K562 (cell line): ENCODE results near the gene GNAI2. TPM values are rescaled to one million over a fixed set of nuclear protein-coding genes. Genes with fewer than 3 reads are reported as not detected.

Experiments used
- BRD4 ChIP-seq: fragments of 200-600 bp; sonication (generic); IDR thresholded peaks from 2 replicates; pipeline ENCODE4 v1.6.1; 2017; ENCODE audit warnings: inconsistent platforms
- DACH1 ChIP-seq: fragments of 450-650 bp; IDR thresholded peaks from 2 replicates; pipeline ENCODE4 v1.6.1; 2018; ENCODE audit not compliant: partially characterized antibody
- DNMT1 ChIP-seq: fragments of 450-650 bp; IDR thresholded peaks from 2 replicates; pipeline ENCODE4 v1.6.1; 2016; ENCODE audit warnings: antibody characterized with exemption, mild to moderate bottlenecking
- FOXK1 ChIP-seq: sonication (generic); formaldehyde crosslinking; IDR thresholded peaks from 2 replicates; pipeline ENCODE4 v1.8.0; 2022; ENCODE audit warnings: missing genetic modification reagents, mild to moderate bottlenecking, borderline replicate concordance
- HOXB6 ChIP-seq: fragments of 250-450 bp; sonication (Bioruptor Pico); IDR thresholded peaks from 2 replicates; pipeline ENCODE4 v1.5.1; 2022; ENCODE audit warnings: mild to moderate bottlenecking, borderline replicate concordance
- KLF10 ChIP-seq: fragments of 250-450 bp; sonication (Bioruptor Pico); IDR thresholded peaks from 2 replicates; pipeline ENCODE4 v1.6.1; 2021; ENCODE audit warnings: matching md5 sums
- MAFF ChIP-seq: IDR thresholded peaks from 2 replicates; pipeline ENCODE4 v1.6.1; 2012; ENCODE audit warnings: low read length, improper control_type of control experiment
- MEF2A ChIP-seq: IDR thresholded peaks from 2 replicates; pipeline ENCODE4 v1.6.1; 2011; ENCODE audit warnings: low read depth, mild to moderate bottlenecking, low read length, moderate library complexity; ENCODE audit not compliant: control insufficient read depth
- NR1H2 ChIP-seq: sonication (generic); formaldehyde crosslinking; IDR thresholded peaks from 2 replicates; pipeline ENCODE4 v1.4.0; 2020; ENCODE audit warnings: mild to moderate bottlenecking, missing genetic modification reagents
- RBM14 ChIP-seq: fragments of 200-400 bp; formaldehyde crosslinking; IDR thresholded peaks from 2 replicates; pipeline ENCODE4 v1.6.1; 2018; ENCODE audit warnings: low read depth, mild to moderate bottlenecking, low read length, moderate library complexity, borderline replicate concordance; ENCODE audit not compliant: insufficient read depth
- RUNX1 ChIP-seq: sonication (generic); IDR thresholded peaks from 2 replicates; pipeline ENCODE4 v1.6.1; 2016; ENCODE audit warnings: antibody characterized with exemption, low read depth
- SNIP1 ChIP-seq: fragments of 450-650 bp; IDR thresholded peaks from 2 replicates; pipeline ENCODE4 v1.7.1; 2017; ENCODE audit warnings: low read depth, mild to moderate bottlenecking
- SP2 ChIP-seq: IDR thresholded peaks from 2 replicates; pipeline ENCODE4 v1.6.1; 2011; ENCODE audit warnings: mild to moderate bottlenecking, low read depth, low read length, moderate library complexity; ENCODE audit not compliant: poor library complexity, severe bottlenecking; ENCODE audit errors: extremely low read depth
- TAF1 ChIP-seq: IDR thresholded peaks from 2 replicates; pipeline ENCODE4 v1.6.1; 2011; ENCODE audit warnings: mild to moderate bottlenecking, low read length, moderate library complexity; ENCODE audit not compliant: insufficient read depth, control insufficient read depth, severe bottlenecking; ENCODE audit errors: extremely low read depth
- TFAM ChIP-seq: fragments of 250-450 bp; sonication (Bioruptor Pico); conservative IDR thresholded peaks from 2 replicates; pipeline ENCODE4 v1.5.0; 2021; ENCODE audit warnings: mild to moderate bottlenecking, moderate library complexity
- XRCC3 ChIP-seq: fragments of 450-650 bp; IDR thresholded peaks from 2 replicates; pipeline ENCODE4 v1.6.1; 2017; ENCODE audit warnings: mild to moderate bottlenecking, moderate library complexity
- ZNF197 ChIP-seq: fragments of 200-800 bp; sonication (Bioruptor generic); IDR thresholded peaks from 2 replicates; pipeline ENCODE4 v1.6.1; 2016; ENCODE audit warnings: low read depth, missing genetic modification characterization, missing compliant biosample characterization
- ZNF274 ChIP-seq: IDR thresholded peaks from 2 replicates; pipeline ENCODE4 v1.6.1; 2011; ENCODE audit warnings: low read depth, mild to moderate bottlenecking, low read length, moderate library complexity, borderline replicate concordance
- polyA plus RNA-seq, 8 experiments: library from polyadenylated mRNA; depleted of rRNA in 4 of 8; stranded (reverse) in 5 of 8; unstranded in 3 of 8; fragments of >200 nt; fragmentation: Nextera tagmentation in 2 of 8; fragmentation: Illumina TruSeq in 1 of 8; extraction: Ambion mirVana in 2 of 8; extraction: Trizol in 1 of 8; gene quantifications; 2 replicates each; pipeline versions ENCODE4 v1.2.1 to v1.2.3, GENCODE V29; 2011 to 2014; ENCODE audit warnings: inconsistent platforms in 1 of 8, missing spikeins in 1 of 8
- total RNA-seq, 7 experiments: library from RNA; depleted of rRNA in 6 of 7; stranded (reverse); fragments of >200 nt in 6 of 7; fragmentation: Illumina TruSeq in 2 of 7; extraction: Trizol in 2 of 7; gene quantifications; 2 replicates each; pipeline versions ENCODE4 v1.2.1 to v1.2.3, GENCODE V29; 2011 to 2021; ENCODE audit warnings: low replicate concordance in 1 of 7
- TF ChIP-seq, protein P1 (sequence below), 3 experiments: fragments of 200-800 bp in 1 of 3; sonication (Bioruptor generic) in 1 of 3; sonication (generic) in 1 of 3; formaldehyde crosslinking in 1 of 3; IDR thresholded peaks; 2 replicates each; pipeline versions ENCODE4 v1.6.1 to v1.8.0; 2016 to 2022; ENCODE audit warnings: mild to moderate bottlenecking in 2 of 3, missing compliant biosample characterization in 2 of 3, missing genetic modification characterization in 2 of 3, missing genetic modification reagents in 1 of 3
- TF ChIP-seq, protein P2 (sequence below): fragments of 250-450 bp; sonication (Bioruptor Pico); IDR thresholded peaks from 2 replicates; pipeline ENCODE4 v1.5.1; 2021; ENCODE audit warnings: mild to moderate bottlenecking
- TF ChIP-seq, protein P3 (sequence below): sonication (generic); formaldehyde crosslinking; IDR thresholded peaks from 2 replicates; pipeline ENCODE4 v1.8.0; 2023; ENCODE audit warnings: mild to moderate bottlenecking, missing genetic modification reagents

Gene GNAI2
- total and polyA plus RNA-seq, 9 of the 15 experiments (the other 6 are each of a cell fraction or from before 2014, with no cell fraction given) = 1.1 to 72.2 (median 42.7) TPM

DNA sequence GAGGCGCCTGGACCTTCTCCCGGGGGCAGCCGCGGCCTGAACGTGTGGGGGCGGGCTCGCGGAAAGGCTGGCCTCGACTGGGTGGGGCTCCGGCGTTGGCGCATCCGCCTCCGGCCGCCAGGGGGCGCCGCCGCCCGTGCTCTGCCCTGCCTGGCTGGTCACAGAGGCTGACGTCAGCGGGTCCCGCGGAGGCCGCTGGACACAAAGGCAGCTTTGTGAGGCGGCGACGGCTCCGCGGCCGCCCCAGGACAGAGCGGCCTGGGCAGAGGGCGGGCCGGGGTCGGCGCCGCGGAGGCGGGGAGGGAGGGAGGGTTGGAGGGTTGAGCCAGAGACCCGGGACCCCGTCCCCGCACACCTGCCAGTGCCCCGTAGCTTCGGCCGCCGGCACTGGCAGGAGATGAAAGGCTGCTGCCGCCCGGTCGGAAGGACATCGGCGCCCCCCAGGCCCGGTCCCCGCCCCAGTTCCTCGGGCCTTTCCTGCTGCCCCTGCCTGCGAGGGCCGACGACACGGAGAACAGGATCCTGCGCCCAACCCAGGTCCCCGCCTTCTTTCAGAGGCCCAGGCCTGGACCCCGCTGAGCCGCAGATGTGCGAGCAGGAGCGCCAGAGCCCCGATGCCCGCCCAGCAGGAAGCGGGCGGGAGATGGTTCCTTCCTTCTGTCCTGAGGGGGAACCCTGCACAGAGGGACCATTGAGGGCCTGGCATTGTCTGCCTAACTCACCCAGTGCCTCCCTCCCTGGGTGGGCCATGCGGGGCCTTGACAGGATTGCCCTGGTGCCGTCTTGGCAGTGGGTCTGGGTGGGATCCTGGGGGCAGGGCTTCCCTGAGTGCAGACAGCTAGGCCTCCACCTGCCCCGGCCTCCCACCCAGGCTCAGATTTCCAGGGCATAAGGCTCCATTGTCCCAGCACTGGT, 24.3 kb downstream of the GNAI2 start (continued):
- TF ChIP-seq, protein P1, sequence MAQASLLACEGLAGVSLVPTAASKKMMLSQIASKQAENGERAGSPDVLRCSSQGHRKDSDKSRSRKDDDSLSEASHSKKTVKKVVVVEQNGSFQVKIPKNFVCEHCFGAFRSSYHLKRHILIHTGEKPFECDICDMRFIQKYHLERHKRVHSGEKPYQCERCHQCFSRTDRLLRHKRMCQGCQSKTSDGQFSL (CRISPR knock-in tag; IDR thresholded peaks at IDR 0.05) = no peak
- TF ChIP-seq, protein P1 (tag; IDR thresholded peaks at IDR 0.05) = no peak
- no peak for TF ChIP-seq NR1H2 (CRISPR knock-in tag)
- TF ChIP-seq MAFF = no peak
- TF ChIP-seq KLF10 = no peak
- TF ChIP-seq RBM14 = no peak
- no peak for TF ChIP-seq TFAM (CRISPR knock-in tag)
- peak; percentile 54 for TF ChIP-seq TAF1
- no peak for TF ChIP-seq DNMT1
- TF ChIP-seq BRD4 = no peak
- TF ChIP-seq FOXK1 (CRISPR knock-in tag) = no peak
- no peak for TF ChIP-seq SP2
- TF ChIP-seq HOXB6 = no peak
- no peak for TF ChIP-seq ZNF197 (CRISPR knock-in tag)
- no peak for TF ChIP-seq XRCC3
- no peak for TF ChIP-seq DACH1
- no peak for TF ChIP-seq MEF2A
- TF ChIP-seq, protein P2, sequence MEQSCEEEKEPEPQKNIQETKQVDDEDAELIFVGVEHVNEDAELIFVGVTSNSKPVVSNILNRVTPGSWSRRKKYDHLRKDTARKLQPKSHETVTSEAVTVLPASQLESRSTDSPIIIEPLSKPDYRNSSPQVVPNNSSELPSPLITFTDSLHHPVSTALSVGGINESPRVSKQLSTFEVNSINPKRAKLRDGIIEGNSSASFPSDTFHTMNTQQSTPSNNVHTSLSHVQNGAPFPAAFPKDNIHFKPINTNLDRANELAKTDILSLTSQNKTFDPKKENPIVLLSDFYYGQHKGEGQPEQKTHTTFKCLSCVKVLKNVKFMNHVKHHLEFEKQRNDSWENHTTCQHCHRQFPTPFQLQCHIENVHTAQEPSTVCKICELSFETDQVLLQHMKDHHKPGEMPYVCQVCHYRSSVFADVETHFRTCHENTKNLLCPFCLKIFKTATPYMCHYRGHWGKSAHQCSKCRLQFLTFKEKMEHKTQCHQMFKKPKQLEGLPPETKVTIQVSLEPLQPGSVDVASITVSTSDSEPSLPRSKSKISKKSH (CRISPR knock-in tag) = no peak
- TF ChIP-seq RUNX1 = 0 out of 2 replicates have a peak, but pooled peaks have one; percentile 3
- TF ChIP-seq, protein P3, sequence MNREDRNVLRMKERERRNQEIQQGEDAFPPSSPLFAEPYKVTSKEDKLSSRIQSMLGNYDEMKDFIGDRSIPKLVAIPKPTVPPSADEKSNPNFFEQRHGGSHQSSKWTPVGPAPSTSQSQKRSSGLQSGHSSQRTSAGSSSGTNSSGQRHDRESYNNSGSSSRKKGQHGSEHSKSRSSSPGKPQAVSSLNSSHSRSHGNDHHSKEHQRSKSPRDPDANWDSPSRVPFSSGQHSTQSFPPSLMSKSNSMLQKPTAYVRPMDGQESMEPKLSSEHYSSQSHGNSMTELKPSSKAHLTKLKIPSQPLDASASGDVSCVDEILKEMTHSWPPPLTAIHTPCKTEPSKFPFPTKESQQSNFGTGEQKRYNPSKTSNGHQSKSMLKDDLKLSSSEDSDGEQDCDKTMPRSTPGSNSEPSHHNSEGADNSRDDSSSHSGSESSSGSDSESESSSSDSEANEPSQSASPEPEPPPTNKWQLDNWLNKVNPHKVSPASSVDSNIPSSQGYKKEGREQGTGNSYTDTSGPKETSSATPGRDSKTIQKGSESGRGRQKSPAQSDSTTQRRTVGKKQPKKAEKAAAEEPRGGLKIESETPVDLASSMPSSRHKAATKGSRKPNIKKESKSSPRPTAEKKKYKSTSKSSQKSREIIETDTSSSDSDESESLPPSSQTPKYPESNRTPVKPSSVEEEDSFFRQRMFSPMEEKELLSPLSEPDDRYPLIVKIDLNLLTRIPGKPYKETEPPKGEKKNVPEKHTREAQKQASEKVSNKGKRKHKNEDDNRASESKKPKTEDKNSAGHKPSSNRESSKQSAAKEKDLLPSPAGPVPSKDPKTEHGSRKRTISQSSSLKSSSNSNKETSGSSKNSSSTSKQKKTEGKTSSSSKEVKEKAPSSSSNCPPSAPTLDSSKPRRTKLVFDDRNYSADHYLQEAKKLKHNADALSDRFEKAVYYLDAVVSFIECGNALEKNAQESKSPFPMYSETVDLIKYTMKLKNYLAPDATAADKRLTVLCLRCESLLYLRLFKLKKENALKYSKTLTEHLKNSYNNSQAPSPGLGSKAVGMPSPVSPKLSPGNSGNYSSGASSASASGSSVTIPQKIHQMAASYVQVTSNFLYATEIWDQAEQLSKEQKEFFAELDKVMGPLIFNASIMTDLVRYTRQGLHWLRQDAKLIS (CRISPR knock-in tag) = no peak
- TF ChIP-seq SNIP1 = no peak
- TF ChIP-seq ZNF274 = no peak
